ENCODE measurements around the gene PTK6. TPM values are rescaled to one million over a fixed set of nuclear protein-coding genes. Genes with fewer than 3 reads are reported as not detected.

PTK6 gene
- total RNA-seq (under 1 TPM in 1 of 2 donors, not detected in 1; 0.37 TPM), polyA plus RNA-seq (ENCODE audit: insufficient read depth, low read depth, low replicate concordance) (0.26 TPM)
- long read RNA-seq, donor 1: 0 reads
- long read RNA-seq, donor 2: 0 reads

DNA sequence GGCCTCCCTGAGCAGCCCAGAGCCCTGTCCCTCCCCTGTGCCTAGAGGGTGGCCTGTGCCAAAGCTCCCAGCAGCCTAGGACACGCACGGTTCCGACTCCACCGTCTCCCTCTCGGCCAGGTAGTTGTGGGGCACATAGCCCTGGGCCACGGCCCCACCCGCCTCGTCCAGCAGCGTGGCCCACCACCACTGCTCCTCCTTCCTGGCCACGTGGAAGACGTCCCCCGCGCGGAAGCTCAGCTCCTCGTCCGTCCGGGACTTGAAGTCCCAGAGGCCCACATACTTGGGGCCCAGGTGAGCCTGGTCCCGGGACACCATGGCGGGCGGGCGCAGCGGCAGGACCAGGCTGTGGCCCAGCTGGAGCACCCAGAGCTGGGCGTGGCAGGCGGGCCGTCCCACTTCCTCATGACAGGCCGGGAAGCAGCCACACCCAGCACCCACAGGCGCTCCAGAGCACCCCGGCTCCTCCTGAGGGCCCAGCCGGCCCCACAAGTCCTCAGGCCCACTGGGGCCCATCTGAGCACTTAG is at the start of gene PTK6:
TSS of gene PTK6 (minus strand) at position 380 of the 528 bp plus-strand sequence. CDS start at position 318, 62 bp downstream.
- DNase-seq: no peak
- no peak for TF ChIP-seq POLR2A (IDR thresholded peaks at IDR 0.05)
- TF ChIP-seq, protein P1, sequence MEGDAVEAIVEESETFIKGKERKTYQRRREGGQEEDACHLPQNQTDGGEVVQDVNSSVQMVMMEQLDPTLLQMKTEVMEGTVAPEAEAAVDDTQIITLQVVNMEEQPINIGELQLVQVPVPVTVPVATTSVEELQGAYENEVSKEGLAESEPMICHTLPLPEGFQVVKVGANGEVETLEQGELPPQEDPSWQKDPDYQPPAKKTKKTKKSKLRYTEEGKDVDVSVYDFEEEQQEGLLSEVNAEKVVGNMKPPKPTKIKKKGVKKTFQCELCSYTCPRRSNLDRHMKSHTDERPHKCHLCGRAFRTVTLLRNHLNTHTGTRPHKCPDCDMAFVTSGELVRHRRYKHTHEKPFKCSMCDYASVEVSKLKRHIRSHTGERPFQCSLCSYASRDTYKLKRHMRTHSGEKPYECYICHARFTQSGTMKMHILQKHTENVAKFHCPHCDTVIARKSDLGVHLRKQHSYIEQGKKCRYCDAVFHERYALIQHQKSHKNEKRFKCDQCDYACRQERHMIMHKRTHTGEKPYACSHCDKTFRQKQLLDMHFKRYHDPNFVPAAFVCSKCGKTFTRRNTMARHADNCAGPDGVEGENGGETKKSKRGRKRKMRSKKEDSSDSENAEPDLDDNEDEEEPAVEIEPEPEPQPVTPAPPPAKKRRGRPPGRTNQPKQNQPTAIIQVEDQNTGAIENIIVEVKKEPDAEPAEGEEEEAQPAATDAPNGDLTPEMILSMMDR (IDR thresholded peaks at IDR 0.05): no peak
- H3K27me3 ChIP-seq: no peaks in the 10 kb centered on the region

DNA sequence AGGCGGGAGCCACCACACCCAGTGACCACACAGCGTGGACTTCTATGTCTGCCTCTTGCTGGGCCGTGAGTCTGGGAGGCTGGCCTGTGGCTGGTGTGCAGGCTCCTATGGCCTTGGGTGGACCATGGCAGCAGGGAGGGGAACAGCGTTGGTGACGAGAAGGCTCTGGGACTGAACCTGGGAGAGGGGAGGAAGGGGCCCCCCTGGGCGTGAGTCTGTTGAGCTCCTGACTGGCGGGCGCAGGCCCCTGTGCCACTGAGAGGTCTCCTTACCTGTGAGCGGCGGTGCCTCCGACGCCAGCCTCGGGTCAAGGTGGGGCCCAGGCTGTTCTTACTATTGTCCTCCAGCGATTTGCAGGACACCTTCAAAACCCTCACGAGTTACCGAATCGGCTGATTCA is 49.6 kb upstream of the PTK6 start:
- TF ChIP-seq, protein P1 (IDR thresholded peaks at IDR 0.05): no peak
- TF ChIP-seq POLR2A (IDR thresholded peaks at IDR 0.05): no peak
- no peaks in the 10 kb centered on the region for H3K36me3 ChIP-seq (ENCODE audit: low read depth, missing control alignments)
- H3K4me1 ChIP-seq: no peaks in the 10 kb centered on the region
- intact Hi-C loops (cut with DNase I; ENCODE audit: low total_unique reads): no loop called here
- DNase-seq: no peak
- H3K4me3 ChIP-seq: no peak overlapping the region
- 95 to 100% methylated on average over 9 to 17 of the region's 17 CpGs for WGBS, 2 donors
- no peaks in the 10 kb centered on the region for H3K9me3 ChIP-seq
- H3K27ac ChIP-seq: no peak overlapping the region
- no peaks in the 10 kb centered on the region for H3K27me3 ChIP-seq

More for the DNA sequence above, at the start of gene PTK6:
- no peaks in the 10 kb centered on the region for H3K9me3 ChIP-seq
- WGBS, 2 donors: 77 to 81% methylated on average over 9 to 28 of the region's 29 CpGs
- peaks cover 10% of the 10 kb centered on the region for H3K4me1 ChIP-seq
- H3K27ac ChIP-seq: no peak within 1 kb of the TSS
- H3K4me3 ChIP-seq: no peak within 1 kb of the TSS
- intact Hi-C loops (cut with DNase I; ENCODE audit: low total_unique reads): loop anchor here (5.0 kb wide), 1 partner anchor 440 kb away; the partner anchor contains the start of gene SAMD10
- no peaks in the 10 kb centered on the region for H3K36me3 ChIP-seq (ENCODE audit: low read depth, missing control alignments)

DNA sequence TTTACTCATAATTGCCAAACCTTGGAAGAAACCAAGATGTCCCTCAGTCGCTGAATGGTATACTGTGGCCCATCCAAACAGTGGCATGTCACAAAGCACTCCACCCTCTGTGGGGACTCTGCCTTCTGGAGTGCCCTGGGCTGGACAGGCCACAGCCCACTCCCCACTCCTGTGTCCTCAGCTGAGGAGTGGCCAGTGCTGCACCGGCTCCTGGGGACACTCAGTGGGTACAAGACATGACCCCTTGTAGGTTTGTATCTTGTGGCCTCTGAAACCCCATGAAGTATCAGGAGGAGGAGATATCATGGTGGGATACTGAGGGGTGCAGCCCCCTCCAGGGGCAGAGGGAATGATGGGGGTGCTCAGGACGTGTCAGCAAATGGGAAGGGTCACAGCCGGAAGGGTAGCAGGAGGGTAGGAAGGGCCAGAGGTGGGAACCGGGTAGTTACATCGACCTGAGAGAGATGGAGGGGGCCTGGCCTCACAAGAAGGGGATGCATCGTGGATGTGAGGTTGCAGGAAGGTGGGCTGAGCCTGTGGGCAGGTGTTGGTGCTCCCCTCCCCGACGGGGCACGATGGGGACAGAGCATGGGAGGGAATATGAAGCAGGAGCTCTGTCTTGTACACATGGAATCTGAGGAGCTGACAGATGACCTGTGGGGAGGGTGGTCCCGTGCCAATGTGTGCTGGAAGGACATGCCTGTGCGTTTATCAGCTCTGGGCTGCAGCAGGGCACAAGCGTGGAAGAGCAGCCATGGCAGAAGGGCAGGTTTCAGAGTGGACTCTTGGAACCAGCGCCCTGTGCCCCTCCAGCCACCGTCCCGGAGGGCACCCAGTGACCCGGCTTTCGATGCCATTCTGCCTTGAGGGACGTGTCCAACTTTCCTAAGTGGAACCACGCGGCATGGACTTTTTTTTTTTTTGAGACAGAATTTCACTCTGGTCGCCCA is 48.7 kb upstream of the PTK6 start:
- DNase-seq: no peak
- Histone ChIP-seq H3K27ac (no peak overlapping the region), H3K9me3 (no peaks in the 10 kb centered on the region), H3K4me3 (no peak overlapping the region), H3K4me1 (no peaks in the 10 kb centered on the region), H3K27me3 (no peaks in the 10 kb centered on the region), H3K36me3 (ENCODE audit: low read depth, missing control alignments) (no peaks in the 10 kb centered on the region)
- intact Hi-C loops (cut with DNase I; ENCODE audit: low total_unique reads): no loop called here
- TF ChIP-seq, protein P1 (IDR thresholded peaks at IDR 0.05): no peak
- no peak for TF ChIP-seq POLR2A (IDR thresholded peaks at IDR 0.05)
- WGBS, 2 donors: 86 to 89% methylated on average over 21 to 22 of the region's 22 CpGs

DNA sequence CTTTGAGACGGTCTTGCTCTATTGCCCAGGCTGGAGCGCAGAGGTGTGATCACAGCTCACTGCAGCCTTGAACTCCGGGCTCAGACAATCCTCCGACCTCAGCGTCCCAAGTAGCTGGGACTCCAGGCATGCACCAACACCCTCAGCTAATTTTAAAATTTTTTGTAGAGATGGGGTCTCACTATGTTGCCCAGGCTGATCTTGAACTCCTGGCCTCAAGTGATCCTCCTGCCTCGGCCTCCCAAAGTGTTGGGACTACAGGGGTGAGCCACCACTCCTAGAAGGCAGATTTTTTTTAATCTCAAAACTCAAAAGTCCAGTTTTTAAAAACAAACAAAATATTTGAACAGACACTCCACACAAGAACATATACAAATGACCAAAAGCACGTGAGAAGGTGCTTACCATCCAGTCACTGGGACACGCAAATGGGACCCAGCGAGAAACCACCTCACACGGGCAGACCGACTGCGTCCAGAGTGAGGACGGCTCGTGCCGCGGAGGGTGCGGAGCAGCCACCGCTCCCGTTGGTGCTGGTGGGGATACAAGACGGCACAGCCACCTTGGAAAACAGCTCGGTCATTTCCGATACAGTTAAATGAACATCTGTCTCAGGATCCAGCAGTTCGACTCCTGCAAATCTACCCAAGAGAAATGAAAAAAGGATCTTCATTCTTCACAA is 45.3 kb upstream of the PTK6 start:
- no peaks in the 10 kb centered on the region for H3K36me3 ChIP-seq (ENCODE audit: low read depth, missing control alignments)
- no peak for DNase-seq
- no peaks in the 10 kb centered on the region for H3K4me1 ChIP-seq
- no peak overlapping the region for H3K27ac ChIP-seq
- intact Hi-C loops (cut with DNase I; ENCODE audit: low total_unique reads): no loop called here
- H3K4me3 ChIP-seq: no peak overlapping the region
- 85 to 87% methylated on average over 20 to 23 of the region's 23 CpGs for whole genome bisulfite sequencing, 2 donors
- H3K27me3 ChIP-seq: no peaks in the 10 kb centered on the region
- no peak for TF ChIP-seq POLR2A (IDR thresholded peaks at IDR 0.05)
- TF ChIP-seq, protein P1 (IDR thresholded peaks at IDR 0.05): no peak
- H3K9me3 ChIP-seq: no peaks in the 10 kb centered on the region

All from testis (tissue), 5 donors.